ENCODE results near the gene PARP3. TPM values are rescaled to one million over a fixed set of nuclear protein-coding genes. Genes with fewer than 3 reads are reported as not detected.

PARP3 gene
- total and polyA plus RNA-seq, 2 experiments from 2014 or later = 17.3 to 26.6 TPM

DNA sequence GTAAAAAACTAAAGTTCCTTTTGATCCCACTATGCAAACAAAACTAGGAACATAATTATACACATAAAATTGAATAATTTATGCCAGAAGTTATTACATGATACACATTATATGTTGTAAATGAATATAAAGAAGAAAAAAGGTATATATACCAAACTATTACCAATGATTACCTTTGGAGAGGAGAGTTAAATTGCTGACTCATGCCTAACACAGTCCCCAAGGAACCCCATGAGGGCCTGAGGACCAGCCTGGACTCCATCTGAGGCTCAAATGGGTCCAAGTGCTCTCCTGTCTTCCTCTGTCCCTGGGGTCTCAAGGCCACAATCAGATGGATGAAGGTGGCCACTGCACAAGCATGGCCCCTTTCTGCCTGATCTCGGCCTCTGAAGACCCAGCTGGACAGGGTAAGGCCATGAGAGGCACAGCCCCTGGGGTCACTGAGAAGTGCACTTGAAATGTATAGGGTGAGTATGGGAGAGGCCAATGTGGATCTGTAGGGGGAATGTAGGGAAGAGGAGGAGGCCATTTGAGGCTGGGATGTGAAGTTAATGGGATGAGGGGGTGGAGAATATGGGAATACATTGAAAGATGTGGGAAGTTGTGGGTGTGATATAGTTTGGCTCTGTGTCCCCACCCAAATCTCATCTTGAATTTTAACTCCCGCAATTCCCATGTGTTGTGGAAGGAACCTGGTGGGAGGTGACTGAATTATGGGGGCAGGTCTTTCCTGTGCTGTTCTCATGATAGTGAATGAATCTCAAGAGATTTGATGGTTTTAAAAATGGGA, 37.9 kb upstream of the PARP3 start:
- Histone ChIP-seq H3K4me1 (ENCODE audit: low read depth) (no peaks in the 10 kb centered on the region), H3K9me3 (ENCODE audit: low read depth) (no peaks in the 10 kb centered on the region), H3K27me3 (no peaks in the 10 kb centered on the region), H3K36me3 (no peaks in the 10 kb centered on the region), H3K27ac (no peak overlapping the region), H3K4me3 (no peak overlapping the region)
- TF ChIP-seq, protein P1, sequence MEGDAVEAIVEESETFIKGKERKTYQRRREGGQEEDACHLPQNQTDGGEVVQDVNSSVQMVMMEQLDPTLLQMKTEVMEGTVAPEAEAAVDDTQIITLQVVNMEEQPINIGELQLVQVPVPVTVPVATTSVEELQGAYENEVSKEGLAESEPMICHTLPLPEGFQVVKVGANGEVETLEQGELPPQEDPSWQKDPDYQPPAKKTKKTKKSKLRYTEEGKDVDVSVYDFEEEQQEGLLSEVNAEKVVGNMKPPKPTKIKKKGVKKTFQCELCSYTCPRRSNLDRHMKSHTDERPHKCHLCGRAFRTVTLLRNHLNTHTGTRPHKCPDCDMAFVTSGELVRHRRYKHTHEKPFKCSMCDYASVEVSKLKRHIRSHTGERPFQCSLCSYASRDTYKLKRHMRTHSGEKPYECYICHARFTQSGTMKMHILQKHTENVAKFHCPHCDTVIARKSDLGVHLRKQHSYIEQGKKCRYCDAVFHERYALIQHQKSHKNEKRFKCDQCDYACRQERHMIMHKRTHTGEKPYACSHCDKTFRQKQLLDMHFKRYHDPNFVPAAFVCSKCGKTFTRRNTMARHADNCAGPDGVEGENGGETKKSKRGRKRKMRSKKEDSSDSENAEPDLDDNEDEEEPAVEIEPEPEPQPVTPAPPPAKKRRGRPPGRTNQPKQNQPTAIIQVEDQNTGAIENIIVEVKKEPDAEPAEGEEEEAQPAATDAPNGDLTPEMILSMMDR (IDR thresholded peaks at IDR 0.05; ENCODE audit: low read depth, low read length) = no peak
- DNase-seq (ENCODE audit: low read depth in 1 of 2, low spot score in 1 of 2) = no peak

DNA sequence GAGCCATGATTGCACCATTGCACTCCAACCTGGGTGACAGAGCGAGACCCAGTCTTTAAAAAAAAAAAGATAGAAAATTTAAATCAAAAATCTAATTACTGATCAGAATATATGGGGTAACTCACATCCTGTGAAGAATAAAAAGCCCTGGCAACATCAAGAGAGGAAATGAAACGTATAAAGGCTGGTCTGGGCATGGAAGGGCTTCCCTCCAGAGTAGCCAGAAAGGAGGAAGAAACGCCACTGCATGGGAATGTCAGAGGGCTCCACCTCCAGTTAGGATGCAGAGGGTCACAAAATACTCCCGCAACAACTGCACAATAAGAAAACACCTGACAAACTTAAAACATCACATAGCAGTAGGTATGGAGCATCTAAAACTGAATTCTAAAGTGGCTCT, 34.1 kb upstream of the PARP3 start:
- Histone ChIP-seq H3K4me3 (no peak overlapping the region), H3K9me3 (ENCODE audit: low read depth) (no peaks in the 10 kb centered on the region), H3K36me3 (no peaks in the 10 kb centered on the region), H3K4me1 (ENCODE audit: low read depth) (no peaks in the 10 kb centered on the region), H3K27ac (no peak overlapping the region), H3K27me3 (no peaks in the 10 kb centered on the region)
- no peak for DNase-seq (ENCODE audit: low read depth in 1 of 2, low spot score in 1 of 2)
- TF ChIP-seq, protein P1 (IDR thresholded peaks at IDR 0.05; ENCODE audit: low read depth, low read length) = no peak

DNA sequence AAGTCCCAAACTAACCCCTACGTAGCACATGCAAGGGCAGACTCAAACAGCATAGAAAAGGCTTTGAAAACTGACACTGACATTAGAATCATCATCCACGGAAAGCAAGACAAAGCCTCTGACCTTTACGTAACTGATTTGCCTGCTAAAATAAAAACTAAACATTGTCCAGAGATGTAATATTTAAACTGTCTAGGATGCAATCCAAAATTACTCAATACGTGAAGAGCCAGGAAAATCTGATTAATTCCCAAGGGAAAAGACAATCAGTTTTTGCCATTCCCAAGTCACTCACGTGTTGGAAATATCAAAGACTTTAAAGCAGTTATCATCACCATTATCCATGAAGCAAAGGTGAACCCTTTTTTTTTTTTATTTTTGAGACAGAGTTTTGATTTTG, 25.7 kb upstream of the PARP3 start:
- no peak for DNase-seq (ENCODE audit: low read depth in 1 of 2, low spot score in 1 of 2)
- H3K4me1 ChIP-seq (ENCODE audit: low read depth) = no peaks in the 10 kb centered on the region
- H3K36me3 ChIP-seq = no peaks in the 10 kb centered on the region
- H3K4me3 ChIP-seq = no peak overlapping the region
- H3K27ac ChIP-seq = no peak overlapping the region
- no peaks in the 10 kb centered on the region for H3K9me3 ChIP-seq (ENCODE audit: low read depth)
- H3K27me3 ChIP-seq = no peaks in the 10 kb centered on the region
- TF ChIP-seq, protein P1 (IDR thresholded peaks at IDR 0.05; ENCODE audit: low read depth, low read length) = no peak

DNA sequence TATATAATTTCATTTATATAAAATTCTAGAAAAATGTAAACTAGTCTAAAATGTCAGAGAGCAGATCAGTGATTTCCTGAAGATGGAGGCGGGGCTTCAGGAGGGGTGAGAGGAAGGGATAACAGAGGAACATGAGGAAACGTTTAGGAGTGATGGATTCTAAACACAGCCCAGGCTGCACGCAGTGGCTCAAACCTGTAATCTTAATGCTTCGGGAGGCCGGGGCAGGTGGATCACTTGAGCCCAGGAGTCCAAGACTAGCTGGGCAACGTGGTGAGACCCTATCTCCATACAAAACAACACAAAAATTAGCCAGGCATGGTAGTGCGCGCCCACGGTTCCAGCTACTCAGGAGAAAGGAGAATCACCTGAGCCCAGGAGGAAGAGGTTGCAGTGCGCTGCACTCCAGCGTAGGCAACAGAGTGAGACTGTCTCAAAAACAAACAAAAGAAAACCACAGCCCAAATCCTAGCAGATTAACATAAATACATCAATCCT, 21.0 kb upstream of the PARP3 start:
- Histone ChIP-seq H3K36me3 (no peaks in the 10 kb centered on the region), H3K27ac (no peak overlapping the region), H3K9me3 (ENCODE audit: low read depth) (no peaks in the 10 kb centered on the region), H3K4me3 (no peak overlapping the region), H3K4me1 (ENCODE audit: low read depth) (no peaks in the 10 kb centered on the region), H3K27me3 (no peaks in the 10 kb centered on the region)
- TF ChIP-seq, protein P1 (IDR thresholded peaks at IDR 0.05; ENCODE audit: low read depth, low read length) = no peak
- no peak for DNase-seq (ENCODE audit: low read depth in 1 of 2, low spot score in 1 of 2)

DNA sequence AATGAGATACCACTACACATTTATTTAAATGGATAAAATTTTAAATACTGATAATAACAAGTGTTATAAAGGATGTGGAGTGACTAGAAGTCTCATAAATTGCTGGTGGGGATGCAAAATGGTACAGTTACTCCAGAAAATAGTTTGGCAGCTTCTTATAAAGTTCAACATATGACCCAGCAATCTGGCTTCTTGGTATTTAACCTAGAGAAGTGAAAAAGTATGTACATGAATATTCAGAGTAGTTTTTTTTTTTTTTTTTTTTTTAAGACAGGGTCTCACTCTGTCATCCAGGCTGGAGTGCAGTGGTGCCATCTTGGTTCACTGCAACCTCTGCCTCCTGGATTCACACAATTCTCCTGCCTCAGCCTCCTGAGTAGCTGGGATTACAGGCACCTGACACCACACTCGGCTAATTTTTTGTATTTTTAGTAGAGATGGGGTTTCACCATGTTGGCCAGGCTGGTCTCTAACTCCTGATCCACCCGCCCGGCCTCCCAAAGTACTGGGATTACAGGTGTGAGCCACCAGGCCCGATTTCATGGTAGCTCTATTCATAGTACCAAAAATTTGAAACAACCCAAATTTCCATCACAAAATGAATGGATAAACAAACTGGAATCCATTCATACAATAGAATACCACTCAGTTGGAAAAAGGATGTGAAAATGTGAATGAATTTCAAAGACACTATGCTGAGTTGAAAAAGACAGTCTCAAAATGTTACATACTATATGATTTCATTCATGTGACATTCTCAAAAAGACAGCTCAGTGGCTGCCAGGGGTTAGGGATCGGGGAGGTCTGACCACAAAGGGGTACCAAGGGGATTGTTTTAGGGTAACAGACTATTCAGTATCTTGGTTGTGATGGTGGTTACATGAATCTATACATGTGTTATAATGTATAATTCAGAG, 14.8 kb upstream of the PARP3 start:
- no peaks in the 10 kb centered on the region for H3K36me3 ChIP-seq
- H3K4me3 ChIP-seq = no peak overlapping the region
- TF ChIP-seq, protein P1 (IDR thresholded peaks at IDR 0.05; ENCODE audit: low read depth, low read length) = no peak
- no peaks in the 10 kb centered on the region for H3K27me3 ChIP-seq
- no peaks in the 10 kb centered on the region for H3K9me3 ChIP-seq (ENCODE audit: low read depth)
- no peaks in the 10 kb centered on the region for H3K4me1 ChIP-seq (ENCODE audit: low read depth)
- DNase-seq (ENCODE audit: low read depth in 1 of 2, low spot score in 1 of 2) = no peak
- H3K27ac ChIP-seq = no peak overlapping the region

All from cardiac muscle cell (in vitro differentiated cells and primary cell).